CD4-positive, alpha-beta T cell (primary cell): ENCODE results near the gene PRMT9. TPM values are rescaled to one million over a fixed set of nuclear protein-coding genes. Genes with fewer than 3 reads are reported as not detected.

ENCODE experiments used
- ATAC-seq: fragments of 200-7000 bp; cut with Tn5 transposase; one replicate; pipeline ENCODE4 v1.10.0; 2022; ENCODE audit warnings: mild to moderate bottlenecking; ENCODE audit not compliant: poor library complexity
- CTCF ChIA-PET: fragments of 350-600 bp; sonication (Branson Sonifier 250); formaldehyde crosslinking; loops from one replicate; lab custom pipeline; 2021; ENCODE audit warnings: antibody characterized with exemption, inconsistent platforms; lab: Charles Lee
- POLR2A ChIA-PET: fragments of 350-600 bp; sonication (Branson Sonifier 250); formaldehyde crosslinking; loops from one replicate; lab custom pipeline; 2021; ENCODE audit warnings: antibody characterized with exemption, inconsistent platforms; lab: Charles Lee
- DNase-seq, 14 experiments: peaks; one replicate each; pipeline ENCODE4 v3.0.0-alpha.2; 2013 to 2020; ENCODE audit warnings: mixed read lengths in 2 of 14
- H3K27ac ChIP-seq, 2 donors: one replicate each; pipeline versions ENCODE4 v1.5.1 to v1.7.0; 2013; ENCODE audit warnings: low read length in 2 of 2, low read depth in 1 of 2, mild to moderate bottlenecking in 1 of 2
- H3K27me3 ChIP-seq, 2 experiments: 1 replicate in 1 of 2; 2 replicates in 1 of 2; pipeline versions ENCODE4 v1.6.1 to v1.7.0; 2013; ENCODE audit warnings: low read length in 2 of 2, control low read depth in 1 of 2, mild to moderate bottlenecking in 1 of 2, moderate library complexity in 1 of 2; ENCODE audit not compliant: insufficient read depth in 2 of 2, control insufficient read depth in 1 of 2
- H3K36me3 ChIP-seq: one replicate; pipeline ENCODE4 v1.6.1; 2013; ENCODE audit warnings: low read length, control low read depth; ENCODE audit not compliant: insufficient read depth
- H3K4me1 ChIP-seq: one replicate; pipeline ENCODE4 v1.6.1; 2013; ENCODE audit warnings: low read length, control low read depth; ENCODE audit not compliant: insufficient read depth
- H3K4me3 ChIP-seq: one replicate; pipeline ENCODE4 v1.5.1; 2013; ENCODE audit warnings: mild to moderate bottlenecking, low read length, moderate library complexity
- H3K9me3 ChIP-seq, 2 experiments: 1 replicate in 1 of 2; 2 replicates in 1 of 2; pipeline versions ENCODE4 v1.6.1 to v1.7.0; 2013; ENCODE audit warnings: low read length in 2 of 2, mild to moderate bottlenecking in 2 of 2, control low read depth in 1 of 2, moderate library complexity in 1 of 2; ENCODE audit not compliant: control insufficient read depth in 1 of 2, insufficient read depth in 1 of 2
- H3K27ac Mint-ChIP-seq: one replicate; pipeline ENCODE4 v1.8.0; 2020; ENCODE audit warnings: mixed read lengths
- H3K27me3 Mint-ChIP-seq: one replicate; pipeline ENCODE4 v1.8.0; 2021; ENCODE audit warnings: mixed read lengths
- H3K36me3 Mint-ChIP-seq: one replicate; pipeline ENCODE4 v1.8.0; 2021; ENCODE audit warnings: low read depth, mixed read lengths
- H3K4me1 Mint-ChIP-seq: one replicate; pipeline ENCODE4 v1.8.0; 2021; ENCODE audit warnings: low read depth, mixed read lengths
- H3K4me3 Mint-ChIP-seq: one replicate; pipeline ENCODE4 v1.8.0; 2020; ENCODE audit warnings: mild to moderate bottlenecking, mixed read lengths
- H3K9me3 Mint-ChIP-seq: one replicate; pipeline ENCODE4 v1.8.0; 2020; ENCODE audit warnings: mixed read lengths
- CTCF ChIP-seq: fragments of 200-600 bp; IDR thresholded peaks from one replicate; pipeline ENCODE4 v1.8.0; 2022; ENCODE audit warnings: antibody characterized with exemption, mild to moderate bottlenecking
- intact Hi-C, 2 experiments: fragments of 100-400 bp; cut with DNase I in 1 of 2; cut with micrococcal nuclease in 1 of 2; formaldehyde crosslinking; loops; one replicate each; pipeline versions ENCODE4 v1.15.1 to v1.9.0; 2023 to 2025; cut with DNase I, micrococcal nuclease
- total RNA-seq, 174 experiments: library from RNA in 2 of 174; stranded (reverse) in 2 of 174; gene quantifications; one replicate each; pipeline ENCODE4 v1.2.3 and lab custom pipeline; 2021 to 2026

PRMT9 gene
- total RNA-seq, 2 experiments from 2014 or later = 21.0 to 21.1 TPM

DNA sequence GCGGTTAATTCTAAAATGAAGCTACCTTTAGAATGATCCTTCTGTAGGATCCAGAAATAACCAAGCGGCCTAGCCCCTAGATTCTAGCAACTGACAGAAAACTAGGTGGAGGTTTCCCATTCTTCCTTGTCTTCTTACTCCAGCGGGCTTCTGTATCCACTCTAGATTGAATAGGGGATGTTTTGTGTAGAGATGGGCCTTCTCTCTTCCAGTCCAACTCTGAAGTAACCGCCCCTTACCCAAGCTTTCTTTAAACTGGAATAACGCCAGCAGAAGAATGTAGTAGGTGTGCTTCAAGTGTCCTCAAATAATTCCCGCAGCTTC is 67.2 kb downstream of the PRMT9 start:
- Histone ChIP-seq H3K27me3 (no peaks in the 10 kb centered on the region), H3K27ac (peak overlapping the region in 1 of 2 donors; percentile 90), H3K36me3 (peaks cover 5% of the 10 kb centered on the region), H3K4me3 (peak overlapping the region; percentile 78), H3K4me1 (peaks cover 25% of the 10 kb centered on the region), H3K9me3 (no peaks in the 10 kb centered on the region)
- H3K27me3 Mint-ChIP-seq = no peaks in the 10 kb centered on the region
- peak overlapping the region; percentile 92 for H3K27ac Mint-ChIP-seq
- ChIA-PET POLR2A (interaction anchor here (0.5 to 3.6 kb wide), 13 partner anchors 9 to 1680 kb away, joined by 3 to 87 read pairs (median 5); partner anchors contain the start of genes ARHGAP10, NR3C2 and PRMT9), CTCF (interaction anchor here (1.0 to 4.9 kb wide), 4 partner anchors 13 to 249 kb away, joined by 3 to 20 read pairs (median 3); no protein-coding TSS in a partner anchor)
- peak; percentile 4 for ATAC-seq
- intact Hi-C loops = loop anchor here (1.0 to 10.0 kb wide), 5 partner anchors 66 to 2002 kb away; partner anchors contain the start of genes NR3C2 (in 2 of the 2), MMAA (in 1 of the 2) and PRMT9 (in 1 of the 2)
- peaks cover 38% of the 10 kb centered on the region for H3K4me1 Mint-ChIP-seq
- peaks cover 33% of the 10 kb centered on the region for H3K36me3 Mint-ChIP-seq
- no peak for DNase-seq
- no peak for TF ChIP-seq CTCF
- H3K9me3 Mint-ChIP-seq = no peaks in the 10 kb centered on the region
- peak overlapping the region; percentile 89 for H3K4me3 Mint-ChIP-seq

DNA sequence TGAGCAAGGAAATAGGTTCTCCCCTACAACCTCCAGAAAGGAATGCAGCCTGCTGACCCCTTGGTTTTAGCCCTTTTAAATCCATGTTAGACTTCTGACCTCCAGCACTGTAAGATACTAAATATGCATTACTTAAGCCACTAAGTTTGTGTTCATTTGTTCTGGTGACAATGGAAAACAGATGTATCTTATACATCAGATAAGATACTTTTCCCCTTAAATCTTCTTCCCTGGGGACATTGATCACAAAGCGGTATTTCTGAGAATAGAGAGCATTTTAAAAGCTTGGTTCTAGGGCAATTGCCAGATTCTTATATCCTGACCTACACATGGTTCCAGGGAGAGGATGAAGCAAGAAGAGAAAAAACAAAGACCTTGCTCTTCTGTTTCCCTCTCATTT is 73.3 kb downstream of the PRMT9 start:
- intact Hi-C loops = loop anchor here in 1 of 2 experiments (10.0 kb wide), 1 partner anchor 1996 kb away; the partner anchor contains the start of gene MMAA
- ChIA-PET POLR2A (no interaction called here), CTCF (no interaction called here)
- no peak overlapping the region for H3K27ac Mint-ChIP-seq
- ATAC-seq (no peak), DNase-seq (no peak)
- H3K36me3 Mint-ChIP-seq = no peaks in the 10 kb centered on the region
- H3K27me3 ChIP-seq = no peaks in the 10 kb centered on the region
- no peak overlapping the region for H3K27ac ChIP-seq
- H3K9me3 ChIP-seq = no peaks in the 10 kb centered on the region
- H3K4me3 ChIP-seq = no peak overlapping the region
- no peak overlapping the region for H3K4me3 Mint-ChIP-seq
- peaks cover 25% of the 10 kb centered on the region for H3K27me3 Mint-ChIP-seq
- no peaks in the 10 kb centered on the region for H3K4me1 Mint-ChIP-seq
- H3K4me1 ChIP-seq = no peaks in the 10 kb centered on the region
- no peaks in the 10 kb centered on the region for H3K36me3 ChIP-seq
- no peaks in the 10 kb centered on the region for H3K9me3 Mint-ChIP-seq
- no peak for TF ChIP-seq CTCF

DNA sequence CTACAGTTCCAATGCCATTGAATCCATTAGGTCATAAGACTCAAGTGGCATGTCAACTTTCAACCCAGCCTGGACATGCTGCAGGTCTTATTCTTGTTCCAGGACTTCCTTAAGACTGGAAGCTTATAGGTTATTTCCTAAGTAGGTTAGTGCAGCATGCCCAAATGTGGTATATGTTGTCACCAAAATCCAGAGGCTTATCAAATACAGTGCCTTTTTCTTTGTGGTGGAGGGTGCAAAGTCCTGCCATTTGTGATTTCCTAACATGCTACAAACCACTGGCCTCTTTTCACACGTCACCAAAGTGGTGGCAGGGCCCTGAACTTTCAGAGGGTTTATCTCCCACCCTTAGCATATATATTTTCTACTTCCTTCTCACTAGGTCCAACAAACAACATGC is 76.5 kb downstream of the PRMT9 start:
- H3K4me1 ChIP-seq = no peaks in the 10 kb centered on the region
- DNase-seq (no peak), ATAC-seq (no peak)
- Mint-ChIP-seq H3K4me3 (no peak overlapping the region), H3K4me1 (no peaks in the 10 kb centered on the region), H3K9me3 (no peaks in the 10 kb centered on the region), H3K27ac (no peak overlapping the region), H3K27me3 (peaks cover 25% of the 10 kb centered on the region), H3K36me3 (no peaks in the 10 kb centered on the region)
- intact Hi-C loops = no loop called here
- H3K27ac ChIP-seq = no peak overlapping the region
- TF ChIP-seq CTCF = no peak
- H3K27me3 ChIP-seq = no peaks in the 10 kb centered on the region
- CTCF ChIA-PET = no interaction called here
- H3K36me3 ChIP-seq = no peaks in the 10 kb centered on the region
- no peak overlapping the region for H3K4me3 ChIP-seq
- H3K9me3 ChIP-seq = no peaks in the 10 kb centered on the region
- POLR2A ChIA-PET = no interaction called here
